OCI-LY7 (cell line): Measurements from ENCODE around the gene PITPNM3.

Source experiments
- CTCF ChIP-seq: fragments of 200-600 bp; sonication (generic); conservative IDR thresholded peaks from 2 replicates; pipeline ENCODE4 v1.5.1; 2014; ENCODE audit warnings: mild to moderate bottlenecking, antibody characterized with exemption, low read length, moderate library complexity, mixed read lengths
- EZH2phosphoT487 ChIP-seq: fragments of 200-600 bp; sonication (generic); IDR thresholded peaks from 2 replicates; pipeline ENCODE4 v1.6.1; 2018; ENCODE audit warnings: low read depth, borderline replicate concordance, mild to moderate bottlenecking, mixed run types, antibody characterized with exemption, low read length, moderate library complexity, mixed read lengths

- TF ChIP-seq CTCF = no peak
- no peak for TF ChIP-seq EZH2phosphoT487
These were observed 76.6 kb downstream of the PITPNM3 start for GRCh38 chr17:6479622-6480302.
